HEK293T (cell line): ENCODE measurements around the gene KCTD13.

Experiments used
- CTCF ChIA-PET: fragments of 350-600 bp; formaldehyde crosslinking; extraction: SDS; loops from one replicate; lab custom pipeline; 2021; ENCODE audit warnings: antibody characterized with exemption, inconsistent platforms; lab: Yijun Ruan, JAX
- POLR2A ChIA-PET: fragments of 350-600 bp; formaldehyde crosslinking; extraction: SDS; loops from one replicate; lab custom pipeline; 2020; ENCODE audit warnings: antibody characterized with exemption, inconsistent platforms; lab: Yijun Ruan, JAX
- DNase-seq: peaks from one replicate; pipeline ENCODE4 v3.0.0; 2012; ENCODE audit warnings: mixed read lengths; ENCODE audit errors: extremely low spot score
- ARNT ChIP-seq: fragments of 450-650 bp; IDR thresholded peaks from 2 replicates; pipeline ENCODE4 v1.6.1; 2017; ENCODE audit warnings: mild to moderate bottlenecking
- BHLHE40 ChIP-seq: fragments of 450-650 bp; IDR thresholded peaks from 2 replicates; pipeline ENCODE4 v1.6.1; 2016; ENCODE audit warnings: mild to moderate bottlenecking, moderate library complexity, borderline replicate concordance
- CTBP1 ChIP-seq: fragments of 450-650 bp; IDR thresholded peaks from 2 replicates; pipeline ENCODE4 v1.6.1; 2016; ENCODE audit warnings: borderline replicate concordance
- ELF4 ChIP-seq: fragments of 450-650 bp; IDR thresholded peaks from 2 replicates; pipeline ENCODE4 v1.6.1; 2017; ENCODE audit warnings: antibody characterized with exemption
- FOXA1 ChIP-seq: fragments of 450-650 bp; IDR thresholded peaks from 2 replicates; pipeline ENCODE4 v1.6.1; 2016; ENCODE audit warnings: mild to moderate bottlenecking
- FOXK2 ChIP-seq: fragments of 450-650 bp; IDR thresholded peaks from 2 replicates; pipeline ENCODE4 v1.6.1; 2016; ENCODE audit warnings: mild to moderate bottlenecking
- FOXM1 ChIP-seq: fragments of 450-650 bp; IDR thresholded peaks from 2 replicates; pipeline ENCODE4 v1.6.1; 2017; ENCODE audit warnings: mild to moderate bottlenecking, borderline replicate concordance
- HDGF ChIP-seq: fragments of 450-650 bp; IDR thresholded peaks from 2 replicates; pipeline ENCODE4 v1.6.1; 2017; ENCODE audit warnings: antibody characterized with exemption, borderline replicate concordance
- L3MBTL2 ChIP-seq: fragments of 450-650 bp; conservative IDR thresholded peaks from 2 replicates; pipeline ENCODE4 v1.6.1; 2016; ENCODE audit warnings: mild to moderate bottlenecking
- LEF1 ChIP-seq: fragments of 450-650 bp; IDR thresholded peaks from 2 replicates; pipeline ENCODE4 v1.6.1; 2017; ENCODE audit warnings: mild to moderate bottlenecking, borderline replicate concordance
- NFRKB ChIP-seq: fragments of 450-650 bp; IDR thresholded peaks from 2 replicates; pipeline ENCODE4 v1.6.1; 2016; ENCODE audit warnings: mild to moderate bottlenecking, moderate library complexity
- SP1 ChIP-seq: fragments of 450-650 bp; IDR thresholded peaks from 2 replicates; pipeline ENCODE4 v1.6.1; 2017
- SUZ12 ChIP-seq: fragments of 450-650 bp; IDR thresholded peaks from 2 replicates; pipeline ENCODE4 v1.6.1; 2016; ENCODE audit warnings: mild to moderate bottlenecking
- TARDBP ChIP-seq: fragments of 450-650 bp; IDR thresholded peaks from 2 replicates; pipeline ENCODE4 v1.6.1; 2016
- ZNF384 ChIP-seq: fragments of 450-650 bp; IDR thresholded peaks from 2 replicates; pipeline ENCODE4 v1.6.1; 2016
- TF ChIP-seq, protein P1 (sequence below): fragments of 450-650 bp; IDR thresholded peaks from 2 replicates; pipeline ENCODE4 v1.6.1; 2016

The KCTD13 gene

DNA sequence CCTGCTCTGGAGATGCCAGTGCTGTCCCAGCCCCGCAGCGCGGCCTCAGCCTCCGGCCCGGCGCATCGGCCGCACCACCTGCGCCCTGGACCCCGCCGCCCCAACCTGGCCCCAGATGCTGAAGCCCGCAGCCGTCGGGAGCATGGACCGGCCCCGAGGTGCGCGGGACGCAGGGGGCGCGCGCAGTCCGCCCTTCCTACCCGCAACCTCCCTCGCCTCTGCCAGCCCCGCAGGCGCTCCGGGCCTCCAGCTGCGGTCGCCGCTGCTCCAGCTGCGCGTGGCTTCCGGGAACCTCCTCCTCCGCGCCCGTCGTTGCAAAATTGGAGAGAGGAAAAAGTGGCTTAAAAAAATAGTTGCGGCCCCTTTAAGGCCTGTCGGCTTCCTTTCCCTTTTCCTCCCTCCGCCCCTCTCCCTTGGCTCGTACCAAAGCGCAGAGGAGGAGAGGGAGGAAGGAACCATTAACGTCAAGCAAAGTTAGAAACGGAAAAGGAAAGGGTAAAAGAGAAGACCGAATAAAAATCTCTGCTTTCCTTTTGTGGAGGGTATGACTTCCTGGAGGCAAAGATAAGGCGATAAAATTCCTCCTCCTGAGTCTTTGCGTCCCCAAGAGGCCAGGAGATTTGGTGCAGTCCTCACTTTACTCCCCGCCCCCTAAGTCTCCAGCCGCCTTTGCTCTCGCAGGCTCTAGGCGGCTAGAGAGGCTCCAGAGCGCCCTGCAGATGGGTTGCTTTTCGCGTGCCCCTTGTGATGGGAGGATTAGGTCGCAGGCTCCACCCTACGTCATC, 63.0 kb downstream of the KCTD13 start, which contains the start of gene CDIPT:
Gene CDIPT (minus strand): TSS at position 343 of the 785 bp plus-strand sequence. CDS start 369 bp downstream, outside the sequence.
- ChIA-PET CTCF (interaction anchor here (1.0 to 1.1 kb wide), 4 partner anchors 11 to 99 kb away, joined by 3 to 4 read pairs (median 3); partner anchors contain the start of gene TMEM219), POLR2A (interaction anchor here (0.7 to 2.5 kb wide), 9 partner anchors 9 to 110 kb away, joined by 3 to 8 read pairs (median 4); partner anchors contain the start of genes ASPHD1, KCTD13, SEZ6L2 and TAOK2)
- peak; percentile 99 for DNase-seq
- no peak for TF ChIP-seq SP1
- TF ChIP-seq ARNT = no peak; the same call in 1 of the 2 replicates
- peak; percentile 99 for TF ChIP-seq BHLHE40
- TF ChIP-seq L3MBTL2 = no peak
- TF ChIP-seq NFRKB = no peak
- peak; percentile 98 for TF ChIP-seq FOXM1
- no peak for TF ChIP-seq FOXA1
- no peak for TF ChIP-seq HDGF
- TF ChIP-seq, protein P1, sequence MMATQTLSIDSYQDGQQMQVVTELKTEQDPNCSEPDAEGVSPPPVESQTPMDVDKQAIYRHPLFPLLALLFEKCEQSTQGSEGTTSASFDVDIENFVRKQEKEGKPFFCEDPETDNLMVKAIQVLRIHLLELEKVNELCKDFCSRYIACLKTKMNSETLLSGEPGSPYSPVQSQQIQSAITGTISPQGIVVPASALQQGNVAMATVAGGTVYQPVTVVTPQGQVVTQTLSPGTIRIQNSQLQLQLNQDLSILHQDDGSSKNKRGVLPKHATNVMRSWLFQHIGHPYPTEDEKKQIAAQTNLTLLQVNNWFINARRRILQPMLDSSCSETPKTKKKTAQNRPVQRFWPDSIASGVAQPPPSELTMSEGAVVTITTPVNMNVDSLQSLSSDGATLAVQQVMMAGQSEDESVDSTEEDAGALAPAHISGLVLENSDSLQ = no peak
- TF ChIP-seq ZNF384 = no peak; the same call in 1 of the 2 replicates
- no peak for TF ChIP-seq FOXK2
- TF ChIP-seq SUZ12 = no peak
- no peak for TF ChIP-seq TARDBP
- TF ChIP-seq LEF1 = no peak; the same call in 1 of the 2 replicates
- TF ChIP-seq CTBP1 = peak; percentile 66; the same call in 1 of the 2 replicates
- peak; percentile 86 for TF ChIP-seq ELF4

DNA sequence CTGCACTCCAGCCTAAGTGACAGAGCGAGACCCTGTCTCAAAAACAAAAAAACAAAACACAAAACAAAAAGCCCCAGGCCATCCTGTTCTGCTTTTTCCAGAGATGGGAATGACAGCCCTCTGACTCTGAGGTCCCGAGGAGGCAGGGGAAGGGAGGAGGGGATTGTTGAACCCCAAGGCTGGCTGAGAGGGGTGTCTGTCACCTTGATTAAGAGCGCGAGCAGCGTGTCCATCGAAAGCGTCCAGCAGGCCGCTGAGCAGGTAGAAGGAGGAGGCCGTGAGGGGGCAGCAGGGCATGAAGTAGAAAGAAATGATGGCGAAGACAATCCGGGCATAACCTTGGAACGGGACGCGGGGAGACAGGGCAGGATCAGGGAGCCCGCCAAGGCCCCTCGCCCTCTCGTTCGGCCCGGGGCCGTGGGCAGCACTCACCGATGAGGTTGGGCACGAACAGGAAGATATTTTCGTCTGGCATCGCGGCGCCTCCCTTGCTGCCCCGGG, 63.6 kb downstream of the KCTD13 start:
- DNase-seq = no peak
- ChIA-PET POLR2A (interaction anchor here (1.0 to 2.5 kb wide), 6 partner anchors 14 to 133 kb away, joined by 3 to 8 read pairs (median 4); partner anchors contain the start of genes HIRIP3 and KCTD13), CTCF (interaction anchor here (2.2 kb wide), 1 partner anchor 14 kb away, joined by 9 read pairs; no protein-coding TSS in a partner anchor)
- TF ChIP-seq FOXM1 = no peak
- TF ChIP-seq, protein P1 = no peak
- no peak for TF ChIP-seq FOXK2
- TF ChIP-seq ELF4 = no peak
- TF ChIP-seq FOXA1 = no peak
- TF ChIP-seq SUZ12 = no peak
- no peak for TF ChIP-seq SP1
- no peak for TF ChIP-seq LEF1
- no peak for TF ChIP-seq HDGF

DNA sequence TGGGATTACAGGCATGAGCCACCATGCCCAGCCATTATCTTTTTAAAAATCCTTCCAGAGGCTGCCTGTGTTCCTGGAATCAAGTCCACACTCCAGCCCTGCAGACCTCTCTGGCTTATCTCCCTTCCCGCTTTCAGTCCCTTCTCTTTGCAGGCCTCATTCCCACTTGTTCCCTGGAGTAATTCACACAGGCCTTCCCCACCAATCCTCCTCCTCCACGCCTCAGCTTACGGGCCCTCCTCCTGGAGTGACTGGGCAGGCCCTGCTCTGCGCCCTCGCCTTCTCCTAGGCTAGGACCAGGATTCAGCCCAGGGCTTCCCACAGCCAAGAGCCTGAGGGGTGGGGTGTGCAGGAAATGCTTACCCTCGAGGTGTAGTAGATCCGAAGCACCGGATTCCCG, 65.8 kb downstream of the KCTD13 start:
- ChIA-PET CTCF (interaction anchor here (2.2 kb wide), 1 partner anchor 11 kb away, joined by 9 read pairs; no protein-coding TSS in a partner anchor), POLR2A (no interaction called here)
- DNase-seq = no peak
- TF ChIP-seq ARNT (no peak), BHLHE40 (no peak), ZNF384 (no peak), HDGF (no peak), L3MBTL2 (no peak), LEF1 (no peak), TARDBP (no peak), FOXA1 (no peak), ELF4 (no peak), SP1 (no peak), NFRKB (no peak), CTBP1 (no peak), FOXK2 (no peak), FOXM1 (no peak)
- TF ChIP-seq, protein P1 = no peak

DNA sequence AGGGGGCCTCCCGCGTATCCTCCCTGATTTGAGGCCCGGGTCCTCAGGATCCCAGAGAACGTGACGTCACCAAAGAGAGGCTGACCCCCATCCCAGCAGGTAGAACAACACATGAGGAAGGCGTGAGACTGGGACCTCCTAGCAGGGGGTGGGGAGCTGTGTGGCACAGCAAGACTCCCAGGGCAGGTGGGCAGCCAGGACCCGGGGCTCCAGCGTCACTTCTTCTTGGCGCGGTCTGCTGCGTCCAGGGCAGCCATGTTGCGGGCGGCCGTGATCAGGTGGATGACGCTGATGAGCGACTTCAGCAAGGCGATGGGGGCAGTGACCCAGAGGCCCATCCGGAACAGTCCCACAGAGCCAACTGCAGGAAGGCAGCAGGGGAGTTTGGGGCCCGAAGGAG, 67.1 kb downstream of the KCTD13 start:
- ChIA-PET CTCF (interaction anchor here (0.7 to 1.0 kb wide), 3 partner anchors 11 to 147 kb away, joined by 3 to 4 read pairs (median 4); no protein-coding TSS in a partner anchor), POLR2A (interaction anchor here (0.9 kb wide), 1 partner anchor 31 kb away, joined by 3 read pairs; no protein-coding TSS in a partner anchor)
- TF ChIP-seq ZNF384 (no peak), CTBP1 (no peak), SP1 (no peak), ARNT (no peak), SUZ12 (no peak), HDGF (no peak), FOXM1 (no peak), ELF4 (no peak), TARDBP (no peak), L3MBTL2 (no peak)
- TF ChIP-seq, protein P1 = no peak
- DNase-seq = no peak
